ENCODE results near the gene NFKBIB. TPM values are rescaled to one million over a fixed set of nuclear protein-coding genes. Genes with fewer than 3 reads are reported as not detected.

NFKBIB gene
- total and polyA plus RNA-seq, 2 of the 13 experiments (the other 11 are each of a cell fraction or from before 2014, with no cell fraction given) = 8.6 to 14.9 TPM

DNA sequence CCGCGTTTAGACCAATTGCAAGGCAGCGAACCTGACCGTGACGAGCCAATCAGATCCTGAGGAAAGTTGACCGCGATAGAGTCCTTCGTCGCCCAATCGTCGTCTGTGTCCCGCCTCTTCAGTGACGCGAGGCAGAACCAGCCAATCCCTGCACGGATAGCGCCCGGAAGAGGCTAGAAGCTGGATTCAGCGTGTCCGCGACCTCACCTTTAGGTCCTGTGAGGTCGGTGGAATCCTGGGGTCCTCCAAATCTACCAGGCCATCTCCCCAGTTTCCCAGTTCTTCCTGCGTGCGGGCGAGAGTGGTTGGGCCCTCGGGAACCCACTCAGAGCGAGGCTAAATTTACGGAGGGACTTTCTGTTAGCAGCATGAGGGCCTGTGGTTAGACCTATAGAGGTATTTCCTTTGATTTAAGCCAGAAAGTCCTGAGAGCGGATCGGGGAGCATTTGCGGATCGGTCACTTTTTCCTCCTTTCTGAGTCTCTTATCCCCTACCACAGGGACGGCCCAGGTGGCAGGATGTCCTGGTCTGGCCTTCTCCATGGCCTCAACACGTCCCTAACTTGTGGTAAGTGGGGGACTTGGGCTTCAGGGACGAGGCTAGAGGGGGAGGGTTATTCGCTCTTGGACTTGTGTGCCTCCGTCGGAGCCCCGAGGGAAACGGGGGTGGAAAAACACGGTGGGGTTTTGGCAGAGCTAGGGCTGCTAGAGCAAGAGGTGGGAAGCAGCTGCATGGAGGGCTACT is 31.2 kb downstream of the NFKBIB start, which contains the start of gene MRPS12 (continued):
- no peak for TF ChIP-seq ZNF615 (CRISPR knock-in tag; IDR thresholded peaks at IDR 0.05; ENCODE audit: borderline replicate concordance)
- TF ChIP-seq, protein P1, sequence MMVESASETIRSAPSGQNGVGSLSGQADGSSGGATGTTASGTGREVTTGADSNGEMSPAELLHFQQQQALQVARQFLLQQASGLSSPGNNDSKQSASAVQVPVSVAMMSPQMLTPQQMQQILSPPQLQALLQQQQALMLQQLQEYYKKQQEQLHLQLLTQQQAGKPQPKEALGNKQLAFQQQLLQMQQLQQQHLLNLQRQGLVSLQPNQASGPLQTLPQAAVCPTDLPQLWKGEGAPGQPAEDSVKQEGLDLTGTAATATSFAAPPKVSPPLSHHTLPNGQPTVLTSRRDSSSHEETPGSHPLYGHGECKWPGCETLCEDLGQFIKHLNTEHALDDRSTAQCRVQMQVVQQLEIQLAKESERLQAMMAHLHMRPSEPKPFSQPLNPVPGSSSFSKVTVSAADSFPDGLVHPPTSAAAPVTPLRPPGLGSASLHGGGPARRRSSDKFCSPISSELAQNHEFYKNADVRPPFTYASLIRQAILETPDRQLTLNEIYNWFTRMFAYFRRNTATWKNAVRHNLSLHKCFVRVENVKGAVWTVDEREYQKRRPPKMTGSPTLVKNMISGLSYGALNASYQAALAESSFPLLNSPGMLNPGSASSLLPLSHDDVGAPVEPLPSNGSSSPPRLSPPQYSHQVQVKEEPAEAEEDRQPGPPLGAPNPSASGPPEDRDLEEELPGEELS (CRISPR knock-in tag; IDR thresholded peaks at IDR 0.05) = no peak
- TF ChIP-seq ZNF431 (CRISPR knock-in tag; IDR thresholded peaks at IDR 0.05; ENCODE audit: borderline replicate concordance, low read depth) = no peak
- TF ChIP-seq NR2F6 (IDR thresholded peaks at IDR 0.05) = 0 out of 2 replicates have a peak, but pooled peaks have one; percentile 24
- no peak; the same call in 1 of the 2 replicates for TF ChIP-seq NR2F6 (CRISPR knock-in tag; IDR thresholded peaks at IDR 0.05)
- TF ChIP-seq, protein P2, sequence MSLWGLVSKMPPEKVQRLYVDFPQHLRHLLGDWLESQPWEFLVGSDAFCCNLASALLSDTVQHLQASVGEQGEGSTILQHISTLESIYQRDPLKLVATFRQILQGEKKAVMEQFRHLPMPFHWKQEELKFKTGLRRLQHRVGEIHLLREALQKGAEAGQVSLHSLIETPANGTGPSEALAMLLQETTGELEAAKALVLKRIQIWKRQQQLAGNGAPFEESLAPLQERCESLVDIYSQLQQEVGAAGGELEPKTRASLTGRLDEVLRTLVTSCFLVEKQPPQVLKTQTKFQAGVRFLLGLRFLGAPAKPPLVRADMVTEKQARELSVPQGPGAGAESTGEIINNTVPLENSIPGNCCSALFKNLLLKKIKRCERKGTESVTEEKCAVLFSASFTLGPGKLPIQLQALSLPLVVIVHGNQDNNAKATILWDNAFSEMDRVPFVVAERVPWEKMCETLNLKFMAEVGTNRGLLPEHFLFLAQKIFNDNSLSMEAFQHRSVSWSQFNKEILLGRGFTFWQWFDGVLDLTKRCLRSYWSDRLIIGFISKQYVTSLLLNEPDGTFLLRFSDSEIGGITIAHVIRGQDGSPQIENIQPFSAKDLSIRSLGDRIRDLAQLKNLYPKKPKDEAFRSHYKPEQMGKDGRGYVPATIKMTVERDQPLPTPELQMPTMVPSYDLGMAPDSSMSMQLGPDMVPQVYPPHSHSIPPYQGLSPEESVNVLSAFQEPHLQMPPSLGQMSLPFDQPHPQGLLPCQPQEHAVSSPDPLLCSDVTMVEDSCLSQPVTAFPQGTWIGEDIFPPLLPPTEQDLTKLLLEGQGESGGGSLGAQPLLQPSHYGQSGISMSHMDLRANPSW (CRISPR knock-in tag; IDR thresholded peaks at IDR 0.05; ENCODE audit: borderline replicate concordance) = 0 out of 2 replicates have a peak, but pooled peaks have one; percentile 70
- no peak for TF ChIP-seq BHLHE40 (IDR thresholded peaks at IDR 0.05; ENCODE audit: low read length)
- TF ChIP-seq FIP1L1 (IDR thresholded peaks at IDR 0.05; ENCODE audit: borderline replicate concordance, insufficient read depth, low read depth, low read length) = no peak
- TF ChIP-seq, protein P3, sequence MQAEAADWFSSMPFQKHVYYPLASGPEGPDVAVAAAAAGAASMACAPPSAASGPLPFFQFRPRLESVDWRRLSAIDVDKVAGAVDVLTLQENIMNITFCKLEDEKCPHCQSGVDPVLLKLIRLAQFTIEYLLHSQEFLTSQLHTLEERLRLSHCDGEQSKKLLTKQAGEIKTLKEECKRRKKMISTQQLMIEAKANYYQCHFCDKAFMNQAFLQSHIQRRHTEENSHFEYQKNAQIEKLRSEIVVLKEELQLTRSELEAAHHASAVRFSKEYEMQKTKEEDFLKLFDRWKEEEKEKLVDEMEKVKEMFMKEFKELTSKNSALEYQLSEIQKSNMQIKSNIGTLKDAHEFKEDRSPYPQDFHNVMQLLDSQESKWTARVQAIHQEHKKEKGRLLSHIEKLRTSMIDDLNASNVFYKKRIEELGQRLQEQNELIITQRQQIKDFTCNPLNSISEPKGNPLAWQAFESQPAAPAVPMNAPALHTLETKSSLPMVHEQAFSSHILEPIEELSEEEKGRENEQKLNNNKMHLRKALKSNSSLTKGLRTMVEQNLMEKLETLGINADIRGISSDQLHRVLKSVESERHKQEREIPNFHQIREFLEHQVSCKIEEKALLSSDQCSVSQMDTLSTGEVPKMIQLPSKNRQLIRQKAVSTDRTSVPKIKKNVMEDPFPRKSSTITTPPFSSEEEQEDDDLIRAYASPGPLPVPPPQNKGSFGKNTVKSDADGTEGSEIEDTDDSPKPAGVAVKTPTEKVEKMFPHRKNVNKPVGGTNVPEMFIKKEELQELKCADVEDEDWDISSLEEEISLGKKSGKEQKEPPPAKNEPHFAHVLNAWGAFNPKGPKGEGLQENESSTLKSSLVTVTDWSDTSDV (CRISPR knock-in tag; IDR thresholded peaks at IDR 0.05) = no peak
- TF ChIP-seq NR3C1 (CRISPR knock-in tag; IDR thresholded peaks at IDR 0.05) = no peak
- no peak for TF ChIP-seq ZNF34 (CRISPR knock-in tag; IDR thresholded peaks at IDR 0.05; ENCODE audit: borderline replicate concordance)
- TF ChIP-seq PAX8 (CRISPR knock-in tag; IDR thresholded peaks at IDR 0.05; ENCODE audit: borderline replicate concordance) = no peak
- TF ChIP-seq SP140L (CRISPR knock-in tag; IDR thresholded peaks at IDR 0.05; ENCODE audit: borderline replicate concordance) = no peak
- TF ChIP-seq, protein P4, sequence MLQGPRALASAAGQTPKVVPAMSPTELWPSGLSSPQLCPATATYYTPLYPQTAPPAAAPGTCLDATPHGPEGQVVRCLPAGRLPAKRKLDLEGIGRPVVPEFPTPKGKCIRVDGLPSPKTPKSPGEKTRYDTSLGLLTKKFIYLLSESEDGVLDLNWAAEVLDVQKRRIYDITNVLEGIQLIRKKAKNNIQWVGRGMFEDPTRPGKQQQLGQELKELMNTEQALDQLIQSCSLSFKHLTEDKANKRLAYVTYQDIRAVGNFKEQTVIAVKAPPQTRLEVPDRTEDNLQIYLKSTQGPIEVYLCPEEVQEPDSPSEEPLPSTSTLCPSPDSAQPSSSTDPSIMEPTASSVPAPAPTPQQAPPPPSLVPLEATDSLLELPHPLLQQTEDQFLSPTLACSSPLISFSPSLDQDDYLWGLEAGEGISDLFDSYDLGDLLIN (CRISPR knock-in tag; IDR thresholded peaks at IDR 0.05; ENCODE audit: borderline replicate concordance) = 0 out of 2 replicates have a peak, but pooled peaks have one; percentile 60
- no peak for TF ChIP-seq TCF12 (IDR thresholded peaks at IDR 0.05)
- TF ChIP-seq TCF12 (CRISPR knock-in tag; IDR thresholded peaks at IDR 0.05) = no peak
- no peak for TF ChIP-seq ZSCAN22 (CRISPR knock-in tag; IDR thresholded peaks at IDR 0.05)
- TF ChIP-seq, protein P5, sequence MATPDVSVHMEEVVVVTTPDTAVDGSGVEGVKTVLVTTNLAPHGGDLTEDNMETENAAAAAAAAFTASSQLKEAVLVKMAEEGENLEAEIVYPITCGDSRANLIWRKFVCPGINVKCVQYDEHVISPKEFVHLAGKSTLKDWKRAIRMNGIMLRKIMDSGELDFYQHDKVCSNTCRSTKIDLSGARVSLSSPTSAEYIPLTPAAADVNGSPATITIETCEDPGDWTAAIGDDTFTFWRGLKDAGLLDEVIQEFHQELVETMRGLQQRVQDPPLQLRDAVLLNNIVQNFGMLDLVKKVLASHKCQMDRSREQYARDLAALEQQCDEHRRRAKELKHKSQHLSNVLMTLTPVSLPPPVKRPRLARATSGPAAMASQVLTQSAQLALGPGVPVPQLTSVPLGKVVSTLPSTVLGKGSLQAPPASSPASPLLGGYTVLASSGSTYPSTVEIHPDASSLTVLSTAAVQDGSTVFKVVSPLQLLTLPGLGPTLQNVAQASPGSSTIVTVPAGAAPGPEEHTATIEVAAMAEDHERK (CRISPR knock-in tag; IDR thresholded peaks at IDR 0.05; ENCODE audit: low read depth) = no peak
- TF ChIP-seq ZC3H4 (CRISPR knock-in tag; IDR thresholded peaks at IDR 0.05; ENCODE audit: borderline replicate concordance) = no peak
- no peak for TF ChIP-seq RFX1 (IDR thresholded peaks at IDR 0.05)
